A673 (cell line): ENCODE results near the gene ANK3.

Experiments
- CTCF ChIP-seq: fragments of 300-800, 200-600 bp; sonication (generic); conservative IDR thresholded peaks from 2 replicates; pipeline ENCODE4 v1.5.1; 2017; ENCODE audit warnings: low read depth, mild to moderate bottlenecking, antibody characterized with exemption, low read length, moderate library complexity, mixed read lengths
- EZH2 ChIP-seq: fragments of 200-600 bp; sonication (generic); IDR thresholded peaks from 2 replicates; pipeline ENCODE4 v1.6.1; 2017; ENCODE audit warnings: borderline replicate concordance, low read depth, mild to moderate bottlenecking, mixed read lengths, antibody characterized with exemption, low read length; ENCODE audit not compliant: poor library complexity, severe bottlenecking

GRCh38 chr10:60291344-60291930 lies 98.2 kb downstream of the ANK3 start:
- no peak for TF ChIP-seq CTCF
- TF ChIP-seq EZH2: no peak
